Right lung (tissue), 5 donors: Measurements from ENCODE around the gene CRELD2. TPM values are rescaled to one million over a fixed set of nuclear protein-coding genes. Genes with fewer than 3 reads are reported as not detected.

Experiments
- DNase-seq, 2 donors: peaks; one replicate each; pipeline ENCODE4 v3.0.0-alpha.2; 2013
- polyA plus RNA-seq, 5 donors: library from polyadenylated mRNA; unstranded; fragments of 120-200 nt; gene quantifications; one replicate each; pipeline versions ENCODE4 v1.2.1 to v1.2.3, GENCODE V29; 2013; ENCODE audit warnings: inconsistent platforms in 1 of 5, low replicate concordance in 1 of 5; ENCODE audit not compliant: insufficient read length in 5 of 5, insufficient read depth in 1 of 5

Gene CRELD2
- polyA plus RNA-seq, 5 donors = 25.4 to 47.1 (median 31.1) TPM

DNA sequence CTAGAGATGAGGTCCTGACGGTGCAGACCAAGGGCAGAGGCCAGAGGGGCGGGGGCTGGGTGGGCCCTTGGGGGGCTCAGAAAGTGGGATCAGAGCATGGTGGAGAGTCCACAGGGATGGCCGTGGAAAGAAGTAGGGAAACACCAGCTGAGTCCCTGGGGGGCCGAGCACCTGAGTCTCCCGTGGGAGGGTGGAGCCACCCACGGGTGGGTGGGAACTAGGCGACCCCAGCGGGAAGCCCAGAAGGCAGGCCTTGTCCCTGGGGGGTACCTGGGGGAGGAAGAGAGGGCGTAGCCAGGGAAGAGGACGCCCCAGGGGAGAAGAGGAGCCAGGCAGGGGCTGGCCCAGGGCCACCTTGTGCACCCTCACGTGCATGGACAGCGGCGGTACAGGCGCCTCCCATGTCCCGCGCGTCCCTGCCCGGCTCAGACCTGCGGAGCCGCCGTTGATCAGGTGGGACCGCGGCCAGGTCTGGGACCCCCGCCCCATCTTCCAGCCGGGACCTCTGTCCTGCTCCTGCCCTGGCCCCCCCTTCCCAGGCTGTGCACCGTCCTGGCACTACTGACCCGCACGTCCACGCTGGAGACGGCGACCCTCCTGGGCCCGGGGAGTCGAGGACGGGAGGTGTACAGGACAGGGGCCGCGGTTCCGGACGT, 10.2 kb downstream of the CRELD2 start:
- no peak for DNase-seq

DNA sequence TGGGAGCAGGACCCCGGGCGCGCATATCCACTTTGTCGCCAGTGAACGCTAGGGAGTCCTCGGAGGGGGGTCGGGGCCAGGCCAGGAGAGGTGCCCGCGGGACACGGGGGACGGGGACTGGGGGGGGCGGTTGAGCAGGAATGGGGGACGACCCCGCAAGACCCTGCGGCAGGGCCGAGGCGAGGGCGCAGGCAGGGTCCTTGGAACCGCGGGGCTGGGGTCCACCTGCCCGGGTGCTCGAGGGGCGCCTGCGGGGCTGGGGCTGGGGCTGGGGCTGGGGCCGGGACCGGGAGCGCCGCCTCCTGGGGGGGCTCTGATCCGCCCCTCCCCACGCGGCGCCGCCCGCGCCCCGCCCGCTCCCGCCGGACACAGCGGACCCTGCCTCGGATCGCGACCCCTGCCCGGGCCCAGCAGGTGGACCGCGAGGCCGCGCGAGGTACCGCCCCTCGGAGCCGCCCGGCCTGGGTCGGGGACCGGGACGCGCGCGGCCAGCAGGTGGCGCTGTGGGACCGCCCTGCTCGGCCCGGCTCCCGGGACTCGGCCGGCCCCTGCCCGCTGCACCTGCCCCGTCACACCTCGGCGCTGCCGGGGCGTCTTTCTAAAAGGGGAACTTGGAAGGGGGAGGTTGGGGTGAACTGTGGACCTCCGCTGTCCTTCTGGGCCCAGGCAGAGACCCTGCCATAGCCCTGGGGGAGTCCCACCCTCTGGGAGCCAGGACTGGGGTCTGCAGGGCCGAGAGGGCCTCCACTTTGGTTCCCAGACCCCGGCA, 11.0 kb downstream of the CRELD2 start:
- no peak for DNase-seq

DNA sequence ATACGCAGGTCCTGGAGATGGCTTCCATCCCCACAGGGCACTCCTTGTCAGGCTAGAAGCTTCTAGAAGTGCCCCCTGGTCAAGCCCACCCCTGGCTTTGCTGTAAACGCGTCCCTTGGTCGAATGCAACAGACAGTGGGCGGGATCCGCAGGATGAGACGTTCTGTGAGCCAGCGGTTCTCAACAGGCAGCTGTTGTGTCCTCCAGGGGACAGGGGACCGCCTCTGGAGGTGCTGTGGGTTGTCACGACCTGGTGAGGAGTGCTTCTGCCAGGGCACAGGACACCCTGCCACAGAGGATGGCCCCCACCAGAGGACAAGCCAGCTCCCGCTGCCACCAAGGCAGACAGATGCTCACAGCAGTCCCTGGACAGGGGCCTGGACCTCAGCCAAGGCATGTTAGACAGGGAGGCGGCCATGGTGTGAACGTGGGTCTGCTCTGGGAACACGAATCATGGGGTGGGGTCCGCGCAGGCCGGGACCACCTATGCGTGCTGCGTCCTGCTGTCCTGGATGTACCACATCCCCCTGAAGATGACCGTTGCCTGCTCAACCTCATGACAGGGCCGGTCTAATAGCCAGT, 11.7 kb downstream of the CRELD2 start:
- no peak for DNase-seq

DNA sequence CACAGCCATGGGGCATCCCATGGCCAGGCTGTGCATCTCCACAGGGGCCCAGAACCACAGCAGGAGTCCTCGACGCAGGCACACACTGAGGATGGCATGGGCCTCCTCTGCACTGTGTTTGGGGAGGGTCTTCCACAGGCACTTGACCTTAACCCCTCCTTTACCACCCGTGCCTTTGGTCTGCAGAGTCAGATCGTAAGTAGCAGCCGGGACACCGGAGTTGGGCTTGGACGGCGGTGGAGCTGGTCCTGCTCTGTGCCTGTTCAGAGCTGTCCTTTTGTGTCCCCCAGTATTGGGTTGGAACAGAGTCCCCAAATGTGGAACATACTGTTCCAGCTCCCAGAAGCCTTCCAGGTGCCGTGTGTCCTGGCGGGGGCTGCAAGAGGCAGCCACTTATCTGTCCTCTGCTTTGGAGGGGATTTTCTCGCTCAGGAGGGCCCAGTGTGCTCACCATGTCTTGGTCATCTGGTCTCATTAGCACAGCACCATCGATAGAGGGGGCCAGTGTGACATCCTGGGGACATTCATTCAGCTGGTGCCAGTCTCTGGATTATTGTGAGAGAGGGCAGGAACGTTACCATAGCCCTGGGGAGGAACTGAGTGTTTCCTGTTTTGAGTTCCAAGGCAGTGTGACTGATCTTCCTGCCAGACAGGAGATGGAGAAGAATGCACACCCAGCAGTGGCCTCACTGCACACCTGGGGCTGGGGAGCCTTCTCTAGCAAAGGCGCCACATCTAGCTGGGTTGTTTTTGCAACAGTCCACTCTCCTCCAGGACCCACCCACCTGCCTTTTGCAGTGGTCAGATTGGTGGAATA, 12.4 kb downstream of the CRELD2 start:
- peak in 1 of 2 donors; percentile 52 for DNase-seq

DNA sequence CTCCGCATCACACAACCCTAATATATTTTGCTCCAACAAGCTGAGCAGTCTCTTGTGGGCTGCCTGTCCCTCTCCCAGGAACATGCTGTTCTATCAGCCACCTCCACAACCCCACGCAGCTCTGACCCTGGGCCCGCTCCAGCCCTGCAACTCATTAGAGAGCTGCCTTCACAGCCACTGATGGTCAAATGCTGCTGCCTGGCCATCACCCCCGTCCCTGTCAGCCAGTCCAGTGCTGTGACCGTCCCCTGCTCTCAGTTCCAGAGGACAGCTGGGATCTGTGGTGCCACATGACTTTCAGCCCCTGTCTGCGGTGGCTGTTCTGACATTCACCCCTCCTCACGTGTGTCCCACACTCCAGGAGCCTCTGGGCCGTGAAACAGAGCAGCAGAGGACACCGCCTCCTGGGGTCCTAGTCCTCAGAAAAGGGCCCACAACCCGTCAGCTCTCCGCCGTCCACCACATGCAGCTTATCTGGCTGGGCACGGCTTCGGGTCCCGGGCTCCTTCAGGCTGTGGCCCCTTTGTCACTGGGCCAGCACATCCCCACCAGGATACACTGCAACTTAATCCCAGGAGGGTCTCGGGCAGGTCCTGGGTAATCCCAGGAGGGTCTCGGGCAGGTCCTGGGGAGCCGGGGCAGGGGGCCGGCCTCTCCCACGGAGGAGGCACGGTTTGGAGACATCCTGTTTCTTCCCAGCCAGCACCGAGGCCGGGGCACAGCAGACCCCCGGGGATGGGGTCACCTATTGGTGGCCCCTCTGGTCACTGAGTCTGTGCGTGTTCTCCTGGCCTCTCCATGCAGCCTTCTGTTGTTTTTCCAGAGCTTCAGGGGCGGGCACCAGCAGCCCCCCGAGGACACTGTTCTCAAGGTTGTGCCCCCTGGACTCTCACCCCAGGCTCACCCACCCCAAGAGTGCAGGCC, 15.1 kb downstream of the CRELD2 start:
- no peak for DNase-seq

DNA sequence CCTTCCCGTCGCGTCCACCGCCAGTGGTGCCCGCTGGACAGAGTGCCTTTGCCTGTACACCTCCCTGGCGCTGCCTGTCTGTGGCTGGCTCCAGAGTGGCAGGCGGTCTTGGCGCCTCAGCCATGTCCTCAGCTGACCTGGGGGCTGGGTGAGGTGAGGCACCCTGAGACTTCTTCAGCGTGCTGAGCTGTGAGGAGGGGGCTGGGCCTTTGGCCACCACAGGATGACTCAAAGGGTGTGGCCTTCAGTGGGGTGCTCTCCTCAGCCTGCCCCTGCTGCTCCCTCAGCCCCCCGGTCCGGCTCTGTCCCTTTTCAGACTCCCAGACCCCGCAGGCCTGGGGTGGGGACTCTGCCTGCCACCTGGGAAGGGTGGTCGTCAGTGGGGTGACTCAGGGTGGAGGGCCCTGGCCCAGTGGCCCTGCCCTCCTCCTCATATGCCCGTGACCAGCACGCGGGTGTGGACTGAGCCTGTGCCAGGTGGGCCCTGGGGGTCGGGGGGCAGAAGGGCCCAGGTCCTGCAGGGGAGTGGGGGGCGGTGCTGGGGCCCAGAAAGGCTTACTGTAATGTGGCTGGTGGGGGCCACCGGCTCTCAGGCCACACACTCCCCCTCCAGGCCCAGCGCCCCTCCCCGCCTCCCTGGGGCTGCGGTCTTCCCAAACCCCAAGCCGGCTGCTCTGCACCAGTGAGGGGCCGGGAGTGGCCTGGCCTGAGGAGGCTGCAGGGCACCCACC, 15.9 kb downstream of the CRELD2 start:
- no peak for DNase-seq

DNA sequence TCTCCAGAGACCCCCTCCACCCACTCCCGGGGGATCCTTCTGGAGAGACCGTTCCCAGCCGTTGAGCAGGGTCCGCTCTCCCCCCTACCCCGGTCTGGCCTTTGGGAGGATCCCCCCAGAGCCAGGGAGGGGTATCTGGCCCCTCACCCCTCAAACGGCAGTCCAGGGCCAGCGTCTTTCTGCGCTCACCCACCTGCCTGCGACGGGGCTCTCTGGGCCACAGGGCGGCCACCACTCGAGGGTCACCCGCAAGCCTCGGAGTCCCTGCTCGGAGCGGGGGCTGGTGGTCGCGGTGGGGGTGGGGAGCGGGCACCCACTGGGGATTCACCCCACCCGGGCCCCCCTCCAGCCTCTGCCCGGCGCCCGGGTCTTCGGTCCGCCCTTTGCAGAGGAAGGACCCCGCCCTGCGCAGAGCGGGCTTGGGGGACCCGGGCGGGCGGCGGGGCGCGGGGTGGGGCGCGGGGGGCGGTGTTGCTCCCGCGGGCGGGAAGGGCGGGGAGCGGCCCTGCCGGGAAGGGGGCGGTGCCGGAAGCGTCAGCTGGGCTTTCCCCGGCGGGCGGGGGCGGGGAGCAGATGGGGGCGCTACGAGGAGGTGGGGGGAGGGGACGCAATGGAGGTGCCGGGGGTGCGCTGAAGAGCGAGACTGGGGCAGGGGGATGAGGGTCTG, 16.6 kb downstream of the CRELD2 start:
- DNase-seq = no peak

DNA sequence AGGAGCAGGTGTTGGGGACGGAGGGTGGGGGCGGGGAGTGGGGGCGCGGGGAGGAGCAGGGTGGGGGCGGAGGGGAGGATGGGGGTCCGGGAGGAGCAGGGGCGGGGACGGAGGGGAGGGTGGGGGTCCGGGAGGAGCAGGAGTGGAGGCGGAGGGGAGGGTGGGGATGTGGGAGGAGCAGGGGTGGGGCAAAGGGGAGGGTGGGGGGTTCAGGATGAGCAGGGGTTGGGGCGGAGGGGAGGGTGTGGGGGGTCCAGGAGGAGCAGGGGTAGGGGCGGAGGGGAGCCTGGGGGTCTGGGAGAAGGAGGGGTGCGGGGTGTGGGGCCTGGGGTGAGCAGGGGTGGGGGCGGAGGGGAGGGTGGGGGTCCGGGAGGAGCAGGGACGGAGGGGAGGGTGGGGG, 17.1 kb downstream of the CRELD2 start:
- DNase-seq = no peak

DNA sequence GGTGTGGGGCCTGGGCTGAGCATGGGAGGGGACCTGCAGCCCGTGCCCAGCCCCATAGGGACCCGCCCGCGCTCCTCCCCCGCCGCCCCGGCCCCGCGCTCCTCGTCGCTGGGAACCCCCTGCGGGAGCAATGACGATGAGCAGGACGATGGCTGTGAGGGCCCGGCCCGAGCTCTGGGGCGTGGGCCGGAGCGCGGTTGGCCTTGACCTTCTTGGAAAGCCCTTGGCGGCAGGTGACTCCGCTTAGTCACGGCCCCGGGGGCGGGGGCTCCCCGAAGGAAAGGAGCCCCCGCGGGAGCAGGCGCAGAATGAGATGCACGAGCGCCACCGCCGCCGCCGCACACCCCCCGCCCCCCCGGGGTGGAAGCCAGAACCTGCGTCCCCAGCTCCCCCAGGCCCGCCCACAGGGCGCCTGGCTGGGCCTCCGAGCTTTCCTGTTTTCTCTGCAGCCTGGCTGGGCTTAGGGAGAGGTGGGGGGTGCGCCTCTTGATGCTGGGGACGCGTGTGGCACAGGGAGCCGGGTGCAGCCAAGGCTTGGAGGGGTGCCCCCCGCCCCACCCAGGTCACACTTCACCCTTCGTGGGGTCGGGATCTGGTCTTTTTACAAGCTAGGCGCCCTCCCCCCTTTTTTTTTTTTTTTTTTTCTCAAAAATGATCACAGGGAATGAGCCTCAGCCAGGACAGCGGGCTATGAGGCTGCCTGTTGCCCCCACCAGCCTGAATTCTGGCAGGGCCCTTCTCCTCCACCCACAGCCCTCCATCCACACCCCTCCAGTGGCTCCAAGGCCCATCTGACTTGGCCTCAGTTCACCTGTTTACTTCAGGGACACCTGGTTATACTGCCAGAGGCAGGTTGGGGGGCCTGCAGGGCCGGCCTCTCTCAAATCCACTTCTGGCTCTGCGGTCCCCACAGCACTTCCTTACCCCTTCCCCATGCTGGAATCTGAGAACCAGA, 17.9 kb downstream of the CRELD2 start:
- peak in 1 of 2 donors; percentile 65 for DNase-seq

DNA sequence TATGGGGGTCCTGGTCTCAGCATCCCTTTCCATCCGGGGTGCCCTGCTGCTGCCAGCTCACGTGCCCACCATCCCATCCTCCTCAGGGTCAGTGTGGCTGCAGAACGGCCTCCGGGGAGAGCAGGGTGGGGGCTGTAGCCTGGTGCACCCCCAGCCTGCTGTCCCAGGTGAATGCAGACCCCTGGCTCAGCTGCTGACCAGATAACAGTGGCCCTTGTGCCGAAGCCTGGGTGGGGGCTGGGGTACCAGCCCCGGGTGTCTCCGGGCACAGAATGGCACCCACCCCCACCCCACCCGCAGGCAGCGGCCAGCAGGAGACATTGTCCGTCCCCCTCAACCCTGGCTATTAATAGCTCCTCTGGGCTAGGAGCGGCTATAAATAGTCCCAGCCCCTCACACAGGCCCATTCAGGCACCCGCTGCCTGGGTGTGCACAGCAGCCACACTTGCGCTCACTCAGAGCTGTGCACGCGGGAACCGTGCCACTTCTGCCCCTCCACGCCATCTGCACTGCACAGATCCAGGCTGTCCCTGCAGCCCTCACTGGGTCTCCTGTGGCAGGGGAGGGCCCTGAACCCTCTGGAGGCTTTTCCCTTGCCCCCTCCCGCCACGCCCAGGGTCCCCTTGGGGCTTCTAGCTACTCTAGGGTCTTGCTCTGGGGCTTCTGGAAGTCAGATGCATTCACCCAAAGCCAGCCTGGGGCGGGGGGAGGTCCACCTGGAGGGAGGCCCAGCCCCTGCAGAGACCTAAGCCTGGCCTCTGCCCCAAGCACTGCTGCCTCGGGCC, 18.7 kb downstream of the CRELD2 start:
- no peak for DNase-seq

DNA sequence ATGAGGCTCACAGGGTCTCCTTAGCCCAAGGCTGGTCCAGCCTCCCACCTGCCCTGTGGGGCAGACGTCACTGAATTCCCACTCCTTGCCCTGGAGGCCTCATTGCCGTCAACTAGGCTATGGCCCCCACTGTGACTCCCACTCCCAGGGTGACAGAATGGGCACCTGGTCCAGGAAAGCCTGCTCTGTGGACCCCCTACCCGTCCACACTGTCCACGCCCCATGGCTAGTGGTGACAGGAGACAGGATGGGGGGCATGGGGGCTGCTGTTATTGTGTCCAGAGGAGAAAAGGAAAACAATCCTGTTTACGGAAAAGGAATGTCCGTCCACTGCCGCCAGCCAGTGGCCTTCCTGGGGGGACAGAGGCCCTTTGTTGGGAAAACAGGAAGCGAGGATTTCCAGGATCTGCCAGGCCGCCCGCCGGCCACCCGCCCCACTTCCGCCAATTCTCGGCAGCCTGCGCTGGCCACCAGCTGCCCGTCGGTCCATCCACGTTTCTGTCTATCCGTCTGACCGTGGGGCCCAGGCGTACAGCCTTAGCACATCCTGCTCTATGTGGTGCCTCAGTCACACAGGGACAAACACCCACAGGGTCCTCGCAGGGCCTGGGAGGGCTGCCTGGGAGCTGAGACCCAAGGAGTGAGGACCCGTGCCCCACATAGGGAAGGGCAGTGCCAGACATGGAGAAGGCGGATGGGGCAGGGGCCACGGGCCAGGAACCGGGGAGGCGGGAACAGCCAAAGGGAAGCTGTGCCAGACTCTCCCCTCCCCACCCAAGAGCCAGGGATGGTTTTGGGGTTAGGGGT, 19.5 kb downstream of the CRELD2 start:
- DNase-seq = no peak

DNA sequence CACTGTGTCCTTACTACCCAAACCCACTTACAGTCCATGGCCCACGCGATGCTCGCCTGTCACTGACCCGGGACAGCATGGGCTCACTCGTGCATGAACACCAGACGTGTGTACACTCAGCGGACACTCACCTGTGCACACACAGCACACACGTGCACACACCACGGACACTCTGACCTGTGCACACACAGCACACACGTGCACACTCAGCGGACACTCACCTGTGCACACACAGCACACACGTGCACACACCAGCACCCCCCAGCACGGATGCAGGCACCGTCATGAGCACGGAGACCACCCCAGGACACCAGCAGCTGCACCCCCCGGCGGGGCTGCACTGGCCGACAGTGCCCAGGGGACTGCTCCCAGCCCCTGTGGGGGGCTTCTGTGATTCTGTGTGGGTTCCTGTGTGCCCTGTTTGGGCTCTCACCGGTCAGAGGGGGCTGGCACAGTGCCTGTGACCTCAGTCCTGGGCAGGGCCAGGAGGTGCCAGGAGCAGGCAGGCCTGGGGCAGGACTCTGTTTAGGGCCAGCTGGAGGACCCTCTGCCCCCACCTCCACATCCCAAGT, 20.2 kb downstream of the CRELD2 start:
- no peak for DNase-seq

DNA sequence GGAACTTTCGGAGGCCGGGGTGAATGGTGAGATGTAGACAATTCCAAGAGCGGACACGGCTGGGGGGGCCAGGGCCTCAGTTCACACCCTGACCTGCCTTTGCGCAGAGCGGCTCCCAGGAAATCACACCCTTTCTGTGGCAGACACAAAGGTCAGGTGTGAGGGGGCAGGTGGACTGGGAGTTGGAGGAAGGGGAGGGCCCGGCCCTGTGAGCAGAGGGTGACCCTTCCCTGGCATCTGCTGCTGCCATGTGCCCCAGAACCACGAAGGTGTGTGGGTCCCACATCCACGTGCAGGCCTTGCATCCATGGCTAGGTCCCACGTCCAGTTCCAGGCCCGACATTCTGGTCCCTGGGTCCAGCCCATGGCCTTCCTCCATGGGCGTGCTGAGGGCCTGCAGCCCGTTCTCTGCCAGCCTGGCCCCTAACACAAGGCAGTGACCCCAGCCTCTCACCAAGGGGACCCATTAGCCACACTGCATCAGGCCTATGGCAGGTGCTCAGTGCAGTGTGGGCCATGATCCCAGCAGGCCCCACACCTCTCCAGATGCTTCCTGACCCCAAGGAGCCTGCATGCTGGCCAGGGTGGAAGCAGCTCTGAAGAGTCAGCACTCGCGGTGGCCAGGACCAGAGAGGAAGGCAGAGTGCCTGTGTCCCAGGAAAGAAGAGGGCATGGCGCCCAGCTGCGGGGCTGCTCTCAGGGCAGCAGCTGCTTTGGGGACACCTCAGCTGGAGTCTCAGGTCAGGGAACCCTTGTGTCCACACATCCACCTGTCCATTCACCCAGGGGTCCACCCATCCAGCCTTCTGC, 23.3 kb downstream of the CRELD2 start:
- DNase-seq = no peak

DNA sequence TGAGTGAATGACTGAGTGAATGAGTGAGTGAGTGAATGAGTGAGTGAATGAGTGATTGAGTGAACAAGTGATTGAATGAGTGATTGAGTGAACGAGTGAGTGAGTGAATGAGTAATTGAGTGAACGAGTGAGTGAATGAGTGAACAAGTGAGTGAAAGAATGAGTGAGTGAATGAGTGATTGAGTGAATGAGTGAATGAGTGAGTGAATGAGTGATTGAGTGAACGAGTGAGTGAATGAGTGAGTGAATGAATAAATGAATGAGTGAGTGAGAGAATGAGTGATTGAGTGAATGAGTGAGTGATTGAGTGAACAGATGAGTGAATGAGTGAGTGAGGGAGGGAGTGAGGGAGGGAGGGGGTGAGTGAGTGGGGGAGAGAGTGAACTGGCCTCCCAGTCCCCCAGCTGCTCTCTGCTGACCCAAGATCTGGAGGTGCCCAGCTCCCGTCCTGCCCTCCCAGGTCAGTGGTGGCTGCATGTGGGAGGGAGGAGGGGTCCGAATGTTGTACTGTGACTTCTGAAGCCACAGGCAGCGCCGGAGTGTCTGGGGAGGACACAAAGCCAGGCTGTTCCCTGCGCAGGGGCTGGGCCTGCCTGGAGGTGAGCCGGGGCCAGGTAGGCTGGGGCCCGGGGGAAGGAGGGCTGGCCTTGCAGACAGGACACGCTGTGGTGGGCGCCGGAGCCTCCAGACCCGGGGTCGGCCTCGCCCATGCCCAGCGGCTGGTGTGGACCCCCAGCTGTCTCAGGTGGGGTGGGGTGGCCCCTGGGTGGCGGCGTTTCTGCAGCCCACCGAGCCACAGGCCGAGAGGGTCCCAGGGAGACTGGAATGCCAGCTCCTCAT, 24.4 kb downstream of the CRELD2 start:
- DNase-seq = no peak

DNA sequence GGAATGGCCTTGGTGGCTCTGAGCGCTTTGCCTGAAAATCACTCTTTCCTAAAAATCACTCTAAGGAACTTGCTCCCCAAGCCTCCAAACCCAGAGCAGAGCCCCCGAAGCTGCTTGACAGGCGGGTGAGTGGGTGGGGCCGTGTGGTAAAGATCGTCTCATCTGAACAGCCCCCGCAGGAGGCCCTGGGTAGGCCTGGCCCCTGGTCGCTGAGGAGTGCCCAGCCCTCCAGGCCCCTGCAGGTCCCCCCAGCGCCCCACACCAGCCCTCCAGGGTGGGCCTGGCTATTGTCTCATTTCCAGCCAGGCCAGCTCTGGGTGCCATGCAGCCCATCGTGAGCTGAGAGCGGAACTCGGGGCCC, 25.0 kb downstream of the CRELD2 start:
- no peak for DNase-seq
